Panc1 (cell line): ENCODE results near the gene MEAK7.

Experiments
- POLR2AphosphoS5 ChIP-seq: IDR thresholded peaks from 2 replicates; pipeline ENCODE4 v1.6.1; 2012; ENCODE audit warnings: mild to moderate bottlenecking, low read depth, low read length, moderate library complexity
- SIN3A ChIP-seq: IDR thresholded peaks from 2 replicates; pipeline ENCODE4 v1.6.1; 2012; ENCODE audit warnings: low read depth, mild to moderate bottlenecking, low read length, moderate library complexity, borderline replicate concordance; ENCODE audit not compliant: insufficient read depth
- TCF7L2 ChIP-seq: IDR thresholded peaks from 2 replicates; pipeline ENCODE4 v1.6.1; 2011; ENCODE audit warnings: mild to moderate bottlenecking, low read depth, low read length, inconsistent platforms
- TF ChIP-seq, protein P1 (sequence below): fragments of 450-650 bp; IDR thresholded peaks from 2 replicates; pipeline ENCODE4 v1.5.1; 2017; ENCODE audit warnings: mild to moderate bottlenecking
- TF ChIP-seq, protein P2 (sequence below), 2 experiments: IDR thresholded peaks; 2 replicates each; pipeline ENCODE4 v1.6.1; 2011 to 2012; ENCODE audit warnings: low read depth in 2 of 2, control low read depth in 1 of 2, low read length in 1 of 2, mild to moderate bottlenecking in 1 of 2, moderate library complexity in 1 of 2; ENCODE audit not compliant: insufficient read depth in 1 of 2

DNA sequence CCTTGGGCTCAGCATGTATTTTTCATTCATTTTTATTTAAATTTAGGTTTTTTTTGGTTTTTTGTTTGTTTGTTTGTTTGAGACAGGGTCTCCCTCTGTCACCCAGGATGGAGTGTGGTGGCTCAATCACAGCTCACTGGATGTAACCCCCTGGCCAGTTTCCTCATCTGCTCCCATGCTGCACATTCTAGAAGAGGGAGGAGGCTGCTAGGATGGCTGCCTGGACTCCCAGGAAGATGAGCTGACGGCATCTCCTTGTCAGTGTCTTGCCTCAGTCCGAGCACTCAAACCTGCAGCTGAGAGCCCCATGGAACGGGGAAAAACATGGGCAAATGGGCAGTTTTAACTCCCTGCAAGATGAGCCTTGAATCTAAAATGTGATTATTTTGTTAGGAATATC is 7.5 kb downstream of the MEAK7 start:
- no peak for TF ChIP-seq SIN3A
- TF ChIP-seq, protein P1, sequence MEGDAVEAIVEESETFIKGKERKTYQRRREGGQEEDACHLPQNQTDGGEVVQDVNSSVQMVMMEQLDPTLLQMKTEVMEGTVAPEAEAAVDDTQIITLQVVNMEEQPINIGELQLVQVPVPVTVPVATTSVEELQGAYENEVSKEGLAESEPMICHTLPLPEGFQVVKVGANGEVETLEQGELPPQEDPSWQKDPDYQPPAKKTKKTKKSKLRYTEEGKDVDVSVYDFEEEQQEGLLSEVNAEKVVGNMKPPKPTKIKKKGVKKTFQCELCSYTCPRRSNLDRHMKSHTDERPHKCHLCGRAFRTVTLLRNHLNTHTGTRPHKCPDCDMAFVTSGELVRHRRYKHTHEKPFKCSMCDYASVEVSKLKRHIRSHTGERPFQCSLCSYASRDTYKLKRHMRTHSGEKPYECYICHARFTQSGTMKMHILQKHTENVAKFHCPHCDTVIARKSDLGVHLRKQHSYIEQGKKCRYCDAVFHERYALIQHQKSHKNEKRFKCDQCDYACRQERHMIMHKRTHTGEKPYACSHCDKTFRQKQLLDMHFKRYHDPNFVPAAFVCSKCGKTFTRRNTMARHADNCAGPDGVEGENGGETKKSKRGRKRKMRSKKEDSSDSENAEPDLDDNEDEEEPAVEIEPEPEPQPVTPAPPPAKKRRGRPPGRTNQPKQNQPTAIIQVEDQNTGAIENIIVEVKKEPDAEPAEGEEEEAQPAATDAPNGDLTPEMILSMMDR: no peak
- TF ChIP-seq POLR2AphosphoS5: no peak
- TF ChIP-seq, protein P2, sequence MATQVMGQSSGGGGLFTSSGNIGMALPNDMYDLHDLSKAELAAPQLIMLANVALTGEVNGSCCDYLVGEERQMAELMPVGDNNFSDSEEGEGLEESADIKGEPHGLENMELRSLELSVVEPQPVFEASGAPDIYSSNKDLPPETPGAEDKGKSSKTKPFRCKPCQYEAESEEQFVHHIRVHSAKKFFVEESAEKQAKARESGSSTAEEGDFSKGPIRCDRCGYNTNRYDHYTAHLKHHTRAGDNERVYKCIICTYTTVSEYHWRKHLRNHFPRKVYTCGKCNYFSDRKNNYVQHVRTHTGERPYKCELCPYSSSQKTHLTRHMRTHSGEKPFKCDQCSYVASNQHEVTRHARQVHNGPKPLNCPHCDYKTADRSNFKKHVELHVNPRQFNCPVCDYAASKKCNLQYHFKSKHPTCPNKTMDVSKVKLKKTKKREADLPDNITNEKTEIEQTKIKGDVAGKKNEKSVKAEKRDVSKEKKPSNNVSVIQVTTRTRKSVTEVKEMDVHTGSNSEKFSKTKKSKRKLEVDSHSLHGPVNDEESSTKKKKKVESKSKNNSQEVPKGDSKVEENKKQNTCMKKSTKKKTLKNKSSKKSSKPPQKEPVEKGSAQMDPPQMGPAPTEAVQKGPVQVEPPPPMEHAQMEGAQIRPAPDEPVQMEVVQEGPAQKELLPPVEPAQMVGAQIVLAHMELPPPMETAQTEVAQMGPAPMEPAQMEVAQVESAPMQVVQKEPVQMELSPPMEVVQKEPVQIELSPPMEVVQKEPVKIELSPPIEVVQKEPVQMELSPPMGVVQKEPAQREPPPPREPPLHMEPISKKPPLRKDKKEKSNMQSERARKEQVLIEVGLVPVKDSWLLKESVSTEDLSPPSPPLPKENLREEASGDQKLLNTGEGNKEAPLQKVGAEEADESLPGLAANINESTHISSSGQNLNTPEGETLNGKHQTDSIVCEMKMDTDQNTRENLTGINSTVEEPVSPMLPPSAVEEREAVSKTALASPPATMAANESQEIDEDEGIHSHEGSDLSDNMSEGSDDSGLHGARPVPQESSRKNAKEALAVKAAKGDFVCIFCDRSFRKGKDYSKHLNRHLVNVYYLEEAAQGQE (IDR thresholded peaks at IDR 0.05; ENCODE audit: insufficient read depth in 1 of 2, low read depth in 2 of 2, low read length in 1 of 2): no peak
- no peak for TF ChIP-seq TCF7L2
